Central memory CD8-positive, alpha-beta T cell (primary cell): ENCODE results near the gene MLF2.
A peak's percentile ranks its signal among the peaks of the same experiment; 100 is the strongest.
"Not testable (repeated sequence)": the region's sequence is repeated elsewhere in the genome, so short reads cannot be mapped to it uniquely, and the experiment has no call there.

Experiments
- ATAC-seq: fragments of 150-1000 bp; cut with Tn5 transposase; replicated peaks from 2 replicates; pipeline ENCODE4 v1.10.0; 2022; ENCODE audit warnings: mild to moderate bottlenecking, moderate FRiP score, moderate number of reproducible peaks; ENCODE audit not compliant: poor library complexity, severe bottlenecking; ENCODE audit errors: extremely low read depth
- DNase-seq, 2 donors: peaks; one replicate each; pipeline ENCODE4 v3.0.0; 2021; ENCODE audit warnings: low spot score in 2 of 2
- H3K27ac Mint-ChIP-seq: one replicate; pipeline ENCODE4 v1.8.0; 2022; ENCODE audit warnings: low read depth, mild to moderate bottlenecking, moderate library complexity, mixed read lengths
- H3K27me3 Mint-ChIP-seq: one replicate; pipeline ENCODE4 v1.8.0; 2022; ENCODE audit warnings: mixed read lengths
- H3K36me3 Mint-ChIP-seq: one replicate; pipeline ENCODE4 v1.8.0; 2022; ENCODE audit warnings: mild to moderate bottlenecking, moderate library complexity, mixed read lengths; ENCODE audit not compliant: insufficient read depth
- H3K4me1 Mint-ChIP-seq: one replicate; pipeline ENCODE4 v1.8.0; 2022; ENCODE audit warnings: mixed read lengths
- H3K4me3 Mint-ChIP-seq: one replicate; pipeline ENCODE4 v1.8.0; 2022; ENCODE audit warnings: mild to moderate bottlenecking, moderate library complexity, mixed read lengths
- H3K9me3 Mint-ChIP-seq: one replicate; pipeline ENCODE4 v1.8.0; 2022; ENCODE audit warnings: mixed read lengths

The MLF2 gene

DNA sequence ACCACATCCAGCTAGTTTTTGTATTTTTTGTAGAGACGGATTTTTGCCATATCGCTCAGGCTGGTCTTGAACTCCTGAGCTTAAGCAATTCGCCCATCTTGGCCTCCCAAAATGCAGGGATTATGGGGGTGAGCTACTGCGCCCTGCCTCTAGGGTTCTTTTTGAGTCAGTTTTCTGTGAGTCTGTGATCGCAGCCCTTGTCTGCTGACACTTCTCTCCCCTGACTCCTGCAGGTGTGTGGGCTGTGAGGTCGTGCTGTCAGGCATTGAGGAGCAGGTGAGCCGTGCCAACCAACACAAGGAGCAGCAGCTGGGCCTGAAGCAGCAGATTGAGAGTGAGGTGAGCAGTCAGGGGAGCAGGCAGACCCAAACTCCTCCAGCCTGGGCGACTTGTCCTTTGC, 22.8 kb downstream of the MLF2 start:
- Mint-ChIP-seq H3K27ac (peak overlapping the region; percentile 42), H3K27me3 (no peaks in the 10 kb centered on the region), H3K4me3 (no peak overlapping the region), H3K36me3 (peaks cover 30% of the 10 kb centered on the region), H3K9me3 (no peaks in the 10 kb centered on the region), H3K4me1 (peaks cover 6% of the 10 kb centered on the region)
- DNase-seq: no peak
- no peak for ATAC-seq

DNA sequence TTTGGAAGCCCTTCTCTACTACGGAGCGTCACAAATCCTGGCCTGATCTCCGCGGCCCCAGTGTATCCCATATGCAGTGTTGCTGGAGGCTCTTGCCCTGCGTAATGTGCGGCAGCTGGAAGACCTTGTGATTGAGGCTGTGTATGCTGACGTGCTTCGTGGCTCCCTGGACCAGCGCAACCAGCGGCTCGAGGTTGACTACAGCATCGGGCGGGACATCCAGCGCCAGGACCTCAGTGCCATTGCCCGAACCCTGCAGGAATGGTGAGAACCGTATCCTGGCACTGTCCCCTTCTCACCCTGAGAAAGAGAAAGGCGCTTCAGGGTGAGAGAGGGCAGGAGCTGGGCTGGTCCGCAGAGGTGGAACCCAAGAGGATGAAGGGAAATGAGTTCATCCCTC, 23.8 kb downstream of the MLF2 start:
- Mint-ChIP-seq H3K36me3 (peaks cover 31% of the 10 kb centered on the region), H3K4me3 (no peak overlapping the region), H3K27ac (no peak overlapping the region), H3K9me3 (no peaks in the 10 kb centered on the region), H3K4me1 (peaks cover 12% of the 10 kb centered on the region), H3K27me3 (no peaks in the 10 kb centered on the region)
- DNase-seq (no peak), ATAC-seq (no peak)

DNA sequence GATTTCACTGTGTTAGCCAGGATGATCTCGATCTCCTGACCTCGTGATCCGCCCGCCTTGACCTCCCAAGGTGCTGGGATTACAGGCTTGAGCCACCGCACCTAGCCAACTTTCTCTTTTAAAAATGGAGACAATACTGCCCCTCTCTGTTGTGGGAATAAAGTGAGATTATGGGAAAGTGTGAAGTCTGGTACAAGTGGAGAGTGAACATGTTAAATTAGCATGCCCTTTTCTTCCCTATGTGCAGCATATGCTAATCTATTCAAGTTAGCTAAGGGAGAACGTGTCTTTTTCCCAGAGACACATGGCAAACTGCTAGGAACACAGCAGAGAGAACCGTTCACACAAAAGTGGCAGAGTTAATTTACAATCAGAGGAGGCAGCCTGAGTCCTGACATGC, 27.6 kb downstream of the MLF2 start:
- no peak for DNase-seq
- Mint-ChIP-seq H3K27ac (no peak overlapping the region), H3K4me3 (peak overlapping the region; percentile 78), H3K4me1 (peaks cover 20% of the 10 kb centered on the region), H3K27me3 (no peaks in the 10 kb centered on the region), H3K36me3 (peaks cover 29% of the 10 kb centered on the region), H3K9me3 (no peaks in the 10 kb centered on the region)
- no peak for ATAC-seq

DNA sequence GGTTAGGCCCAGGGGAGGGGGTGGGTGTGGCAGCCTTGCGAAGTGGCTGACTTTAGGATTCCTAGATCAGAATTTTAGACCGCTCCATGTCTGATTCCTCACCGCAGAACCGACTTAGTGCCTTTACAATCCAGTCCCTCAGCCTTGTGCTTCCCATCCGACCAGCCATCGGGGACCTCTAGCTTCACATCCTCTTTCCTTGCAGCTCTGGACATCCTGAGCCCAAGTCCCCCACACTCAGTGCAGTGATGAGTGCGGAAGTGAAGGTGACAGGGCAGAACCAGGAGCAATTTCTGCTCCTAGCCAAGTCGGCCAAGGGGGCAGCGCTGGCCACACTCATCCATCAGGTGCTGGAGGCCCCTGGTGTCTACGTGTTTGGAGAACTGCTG, 28.5 kb downstream of the MLF2 start:
- Mint-ChIP-seq H3K4me3 (peak overlapping the region; percentile 78), H3K27me3 (no peaks in the 10 kb centered on the region), H3K27ac (peak overlapping the region; percentile 97), H3K9me3 (no peaks in the 10 kb centered on the region), H3K4me1 (peaks cover 20% of the 10 kb centered on the region), H3K36me3 (peaks cover 23% of the 10 kb centered on the region)
- DNase-seq: no peak
- ATAC-seq: peak; percentile 16

DNA sequence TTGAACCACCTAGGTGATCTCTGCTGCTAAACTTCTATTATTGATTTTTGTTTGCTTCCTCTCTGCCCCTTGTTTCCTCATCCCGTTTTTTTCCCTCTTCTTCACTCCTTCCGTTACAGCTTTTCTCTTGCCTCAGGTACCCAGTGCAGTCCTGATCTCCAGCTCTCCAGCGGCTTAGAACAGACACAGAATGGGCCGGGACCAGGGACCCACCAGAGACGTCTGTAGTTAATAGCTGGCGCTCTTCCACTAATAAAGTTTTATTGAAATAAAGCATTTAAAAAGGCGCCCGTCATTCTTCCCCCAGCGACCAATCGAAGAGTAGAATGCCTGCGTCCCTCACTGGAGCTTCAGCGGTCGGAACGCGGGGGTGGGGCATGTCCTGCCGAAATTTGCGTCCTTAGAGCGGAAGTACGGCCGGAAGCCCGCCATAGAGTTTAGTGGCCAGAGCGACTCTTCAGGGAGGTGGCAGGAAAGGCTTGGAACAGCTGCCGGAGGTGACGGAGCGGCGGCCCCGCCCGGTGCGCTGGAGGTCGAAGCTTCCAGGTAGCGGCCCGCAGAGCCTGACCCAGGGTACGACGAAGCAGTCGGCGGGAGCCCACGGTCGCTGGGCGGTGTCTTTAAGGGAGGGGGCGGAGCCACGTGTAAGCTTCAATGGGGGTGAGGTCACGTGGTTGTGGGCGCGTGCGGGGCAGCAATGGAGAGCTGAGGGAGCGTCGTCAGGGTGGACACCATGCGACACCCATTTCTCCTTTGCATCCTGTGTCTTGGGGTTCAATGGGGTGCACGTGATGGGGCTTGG, 29.1 kb downstream of the MLF2 start, which contains the start of gene COPS7A:
Gene COPS7A (plus strand): TSS at position 440 of the 802 bp plus-strand sequence. CDS start 611 bp downstream, outside the sequence.
- H3K9me3 Mint-ChIP-seq: no peaks in the 10 kb centered on the region
- H3K36me3 Mint-ChIP-seq: peaks cover 20% of the 10 kb centered on the region
- peak; percentile 90 to 93 for DNase-seq
- H3K27me3 Mint-ChIP-seq: no peaks in the 10 kb centered on the region
- peak within 1 kb of the TSS; percentile 78 for H3K4me3 Mint-ChIP-seq
- peaks cover 20% of the 10 kb centered on the region for H3K4me1 Mint-ChIP-seq
- ATAC-seq: peak; percentile 90
- H3K27ac Mint-ChIP-seq: peak within 1 kb of the TSS; percentile 97

DNA sequence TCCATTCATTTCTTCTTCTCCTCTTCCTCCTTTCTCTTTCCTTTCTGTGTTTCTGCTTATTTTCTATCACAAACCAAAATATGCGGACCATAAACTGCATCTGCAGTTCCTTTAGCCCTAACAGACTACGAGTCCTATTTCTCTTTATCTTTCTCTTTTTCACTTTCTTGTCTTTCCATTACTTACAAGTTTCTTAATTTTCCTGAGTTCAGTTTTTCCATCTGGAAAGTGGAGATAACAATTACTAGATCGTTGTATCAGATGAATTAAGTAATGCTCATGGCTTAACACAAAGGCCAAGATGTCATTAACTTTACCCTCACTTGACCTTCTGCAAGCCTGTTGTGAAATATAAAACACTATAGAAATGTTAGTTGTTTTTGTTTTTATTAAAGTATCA, 30.1 kb downstream of the MLF2 start:
- no peaks in the 10 kb centered on the region for H3K27me3 Mint-ChIP-seq
- ATAC-seq (no peak), DNase-seq (no peak)
- H3K9me3 Mint-ChIP-seq: no peaks in the 10 kb centered on the region
- H3K27ac Mint-ChIP-seq: no peak overlapping the region
- no peak overlapping the region for H3K4me3 Mint-ChIP-seq
- peaks cover 17% of the 10 kb centered on the region for H3K36me3 Mint-ChIP-seq
- peaks cover 20% of the 10 kb centered on the region for H3K4me1 Mint-ChIP-seq

DNA sequence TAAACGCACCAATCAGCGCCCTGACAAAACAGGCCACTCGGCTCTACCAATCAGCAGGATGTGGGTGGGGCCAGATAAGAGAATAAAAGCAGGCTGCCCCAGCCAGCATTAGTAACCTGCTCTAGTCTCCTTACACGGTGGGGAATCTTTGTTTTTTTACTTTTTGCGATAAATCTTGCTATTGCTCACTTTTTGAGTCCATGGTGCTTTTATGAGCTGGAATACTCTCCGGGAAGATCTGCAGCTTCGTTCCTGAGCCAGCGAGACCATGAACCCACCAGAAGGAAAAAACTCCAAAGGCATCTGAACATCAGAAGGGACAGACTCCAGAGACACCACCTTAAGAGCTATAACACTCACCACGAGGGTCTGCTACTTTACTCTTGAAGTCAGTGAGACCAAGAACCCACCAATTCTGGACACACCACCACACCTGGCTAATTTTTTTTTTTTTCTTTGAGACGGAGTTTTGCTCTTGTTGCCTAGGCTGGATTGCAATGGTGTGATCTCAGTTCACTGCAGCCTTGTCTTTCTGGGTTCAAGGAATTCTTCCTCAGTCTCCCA, 36.0 kb downstream of the MLF2 start:
- ATAC-seq: no peak
- H3K4me1 Mint-ChIP-seq: no peaks in the 10 kb centered on the region
- H3K27ac Mint-ChIP-seq: no peak overlapping the region
- no peaks in the 10 kb centered on the region for H3K27me3 Mint-ChIP-seq
- H3K4me3 Mint-ChIP-seq: no peak overlapping the region
- no peaks in the 10 kb centered on the region for H3K36me3 Mint-ChIP-seq
- no peaks in the 10 kb centered on the region for H3K9me3 Mint-ChIP-seq
- no peak for DNase-seq

DNA sequence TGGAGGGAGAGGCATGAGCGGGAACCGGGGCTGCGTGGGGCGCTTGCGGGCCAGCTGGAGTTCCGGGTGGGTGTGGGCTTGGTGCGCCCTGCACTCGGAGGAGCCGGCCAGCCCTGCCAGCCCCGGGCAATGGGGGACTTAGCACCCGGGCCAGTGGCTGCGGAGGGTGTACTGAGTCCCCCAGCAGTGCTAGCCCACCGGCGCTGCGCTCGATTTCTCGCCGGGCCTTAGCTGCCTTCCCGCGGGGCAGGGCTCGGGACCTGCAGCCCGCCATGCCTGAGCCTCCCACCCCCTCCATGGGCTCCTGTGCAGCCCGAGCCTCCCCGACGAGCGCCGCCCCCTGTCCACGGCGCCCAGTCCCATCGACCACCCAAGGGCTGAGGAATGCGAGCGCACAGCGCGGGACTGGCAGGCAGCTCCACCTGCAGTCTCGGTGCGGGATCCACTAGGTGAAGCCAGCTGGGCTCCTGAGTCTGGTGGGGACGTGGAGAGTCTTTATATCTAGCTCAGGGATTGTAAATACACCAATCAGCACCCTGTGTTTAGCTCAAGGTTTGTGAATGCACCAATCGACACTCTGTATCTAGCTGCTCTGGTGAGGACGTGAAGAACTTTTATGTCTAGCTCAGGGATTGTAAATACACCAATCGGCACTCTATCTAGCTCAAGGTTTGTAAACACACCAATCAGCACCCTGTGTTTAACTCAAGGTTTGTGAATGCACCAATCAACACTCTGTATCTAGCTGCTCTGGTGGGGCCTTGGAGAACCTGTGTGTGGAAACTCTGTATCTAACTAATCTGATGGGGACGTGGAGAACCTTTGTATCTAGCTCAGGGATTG, 36.7 kb downstream of the MLF2 start:
- H3K27ac Mint-ChIP-seq, H3K9me3 Mint-ChIP-seq, H3K4me1 Mint-ChIP-seq, ATAC-seq, DNase-seq, H3K36me3 Mint-ChIP-seq, H3K4me3 Mint-ChIP-seq, H3K27me3 Mint-ChIP-seq: not testable (repeated sequence)

DNA sequence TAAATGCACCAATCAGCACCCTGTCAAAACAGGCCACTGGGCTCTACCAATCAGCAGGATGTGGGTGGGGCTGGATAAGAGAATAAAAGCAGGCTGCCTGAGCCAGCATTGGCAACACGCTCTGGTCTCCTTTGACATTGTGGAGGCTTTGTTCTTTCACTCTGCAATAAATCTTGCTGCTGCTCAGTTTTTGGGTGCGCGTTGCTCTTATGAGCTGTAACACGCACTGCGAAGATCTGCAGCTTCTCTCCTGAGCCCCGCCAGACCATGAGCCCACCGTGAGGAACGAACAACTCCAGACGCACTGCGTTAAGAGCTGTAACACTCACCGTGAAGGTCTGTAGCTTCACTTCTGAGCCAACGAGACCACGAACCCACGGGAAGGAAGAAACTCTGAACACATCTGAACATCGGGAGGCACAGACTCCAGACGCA, 44.0 kb downstream of the MLF2 start:
- ATAC-seq (peak; percentile 54), DNase-seq (no peak)
- Mint-ChIP-seq H3K4me1 (peaks cover 8% of the 10 kb centered on the region), H3K36me3 (no peaks in the 10 kb centered on the region), H3K4me3 (peak overlapping the region; percentile 80), H3K27ac (peak overlapping the region; percentile 61), H3K9me3 (no peaks in the 10 kb centered on the region), H3K27me3 (peaks cover 17% of the 10 kb centered on the region)

DNA sequence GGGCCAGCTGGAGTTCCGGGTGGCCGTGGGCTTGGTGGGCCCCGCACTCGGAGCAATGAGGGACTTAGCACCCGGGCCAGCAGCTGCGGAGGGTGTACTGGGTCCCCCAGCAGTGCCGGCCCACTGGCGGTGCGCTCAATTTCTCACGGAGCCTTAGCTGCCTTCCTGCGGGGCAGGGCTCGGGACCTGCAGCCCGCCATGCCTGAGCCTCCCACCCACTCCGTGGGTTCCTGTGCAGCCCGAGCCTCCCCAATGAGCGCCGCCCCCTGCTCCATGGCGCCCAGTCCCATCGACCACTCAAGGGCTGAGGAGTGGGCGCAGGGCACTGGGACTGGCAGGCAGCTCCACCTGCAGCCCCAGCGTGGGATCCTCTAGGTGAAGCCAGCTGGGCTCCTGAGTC, 44.6 kb downstream of the MLF2 start:
- not testable (repeated sequence) for H3K27ac Mint-ChIP-seq, ATAC-seq, DNase-seq, H3K4me1 Mint-ChIP-seq, H3K4me3 Mint-ChIP-seq, H3K9me3 Mint-ChIP-seq, H3K36me3 Mint-ChIP-seq
- peaks cover 24% of the 10 kb centered on the region for H3K27me3 Mint-ChIP-seq

DNA sequence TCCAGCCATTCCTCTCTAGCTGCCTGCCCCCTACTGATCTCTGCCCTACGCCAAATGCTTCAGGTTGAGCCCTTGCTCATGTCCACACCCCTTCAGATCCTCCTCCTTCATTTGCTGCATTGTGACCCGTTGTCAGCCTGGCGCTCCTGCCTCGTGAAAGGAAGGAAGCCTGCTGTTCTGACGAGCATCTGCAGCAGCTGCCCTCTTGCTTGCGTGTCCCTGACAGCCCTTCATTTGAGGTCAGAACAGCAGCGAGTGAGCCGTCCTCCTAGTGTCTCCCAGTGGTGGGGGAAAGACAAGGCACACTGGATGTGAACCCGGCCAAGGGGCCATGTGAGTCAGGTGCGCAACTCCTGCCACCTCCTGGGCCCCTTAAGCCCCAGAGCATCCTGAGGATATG, 49.3 kb downstream of the MLF2 start:
- Mint-ChIP-seq H3K36me3 (peaks cover 4% of the 10 kb centered on the region), H3K9me3 (no peaks in the 10 kb centered on the region)
- no peak for DNase-seq

DNA sequence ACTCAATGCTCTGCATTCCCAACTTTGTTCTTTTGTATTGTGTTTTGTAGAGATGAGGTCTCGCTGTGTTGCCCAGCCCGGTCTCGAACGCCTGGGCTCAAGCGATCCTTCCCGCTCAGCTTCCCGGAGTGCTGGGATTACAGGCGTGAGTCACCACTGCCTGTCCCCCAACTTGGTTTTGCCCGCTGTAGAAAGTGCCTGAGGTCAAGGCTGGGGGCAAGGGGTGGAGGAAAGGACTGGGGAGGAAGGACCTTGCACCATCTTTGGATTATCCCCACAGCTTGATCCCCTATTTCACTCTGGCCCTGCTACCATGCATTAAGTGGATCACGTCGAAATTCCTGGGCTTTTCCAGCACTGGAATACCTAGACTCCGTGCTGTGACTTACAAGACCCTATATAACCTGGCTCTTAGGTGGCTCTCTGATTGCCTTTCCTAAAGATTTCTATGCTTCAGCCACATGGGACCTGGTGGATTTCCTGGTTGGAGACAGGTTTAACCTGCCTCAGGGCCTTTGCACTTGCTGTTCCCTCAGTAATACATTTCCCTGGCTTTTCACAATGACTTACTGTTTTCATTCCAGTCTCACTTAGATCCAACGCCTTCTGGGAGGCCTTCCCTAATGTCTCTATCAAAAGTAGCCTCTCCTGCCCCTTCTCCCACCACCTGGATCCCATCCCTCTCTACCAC, 51.7 kb downstream of the MLF2 start:
- Mint-ChIP-seq H3K27me3 (peaks cover 72% of the 10 kb centered on the region), H3K4me3 (peak overlapping the region; percentile 47), H3K36me3 (peaks cover 4% of the 10 kb centered on the region), H3K27ac (no peak overlapping the region), H3K4me1 (peaks cover 8% of the 10 kb centered on the region), H3K9me3 (no peaks in the 10 kb centered on the region)
- ATAC-seq: no peak
- no peak for DNase-seq

More for the DNA sequence above, 49.3 kb downstream of the MLF2 start:
- Mint-ChIP-seq H3K4me3 (no peak overlapping the region), H3K27me3 (peaks cover 65% of the 10 kb centered on the region), H3K27ac (no peak overlapping the region), H3K4me1 (peaks cover 8% of the 10 kb centered on the region)
- ATAC-seq: no peak
